H1 (cell line): ENCODE measurements around the gene TFF1. TPM values are rescaled to one million over a fixed set of nuclear protein-coding genes. Genes with fewer than 3 reads are reported as not detected.

ENCODE experiments used
- CTCF ChIA-PET: fragments of 300-600 bp; sonication (Branson Sonifier 250); formaldehyde crosslinking; loops from one replicate; lab custom pipeline; 2021; ENCODE audit not compliant: partially characterized antibody; lab: Charles Lee
- POLR2A ChIA-PET: fragments of 300-600 bp; sonication (Branson Sonifier 250); formaldehyde crosslinking; loops from one replicate; lab custom pipeline; 2021; ENCODE audit warnings: inconsistent platforms; ENCODE audit not compliant: partially characterized antibody; lab: Charles Lee
- DNase-seq, 2 experiments: peaks; one replicate each; pipeline versions ENCODE4 v3.0.0 to v3.0.0-alpha.2; 2010 to 2022; ENCODE audit warnings: low spot score in 2 of 2, low read depth in 1 of 2, mixed read lengths in 1 of 2
- FAIRE-seq: peaks from 2 replicates; lab custom pipeline; 2011; peaks lifted over from hg19 to GRCh38; lab: Jason Lieb, UNC
- H2AFZ ChIP-seq: 2 replicates; pipeline ENCODE4 v1.8.1; 2012; ENCODE audit warnings: low read length, inconsistent platforms
- H2AK5ac ChIP-seq: 2 replicates; pipeline ENCODE4 v1.6.1; 2013; ENCODE audit warnings: low read depth, low read length
- H2BK120ac ChIP-seq: replicated peaks from 2 replicates; pipeline ENCODE3; 2013; ENCODE audit warnings: low read depth, low read length, inconsistent platforms
- H2BK12ac ChIP-seq: 2 replicates; pipeline ENCODE4 v1.6.1; 2013; ENCODE audit warnings: low read depth, low read length
- H2BK15ac ChIP-seq: 2 replicates; pipeline ENCODE4 v1.6.1; 2013; ENCODE audit warnings: low read length
- H2BK20ac ChIP-seq: 2 replicates; pipeline ENCODE4 v1.6.1; 2013; ENCODE audit warnings: low read length
- H2BK5ac ChIP-seq: 2 replicates; pipeline ENCODE4 v1.6.1; 2013; ENCODE audit warnings: low read depth, low read length
- H3K14ac ChIP-seq: 2 replicates; pipeline ENCODE4 v1.6.1; 2013; ENCODE audit warnings: inconsistent platforms; ENCODE audit not compliant: insufficient read length
- H3K18ac ChIP-seq: 2 replicates; pipeline ENCODE4 v1.6.1; 2013; ENCODE audit warnings: low read length; ENCODE audit errors: extremely low read depth
- H3K23ac ChIP-seq: 2 replicates; pipeline ENCODE4 v1.6.1; 2013; ENCODE audit warnings: inconsistent platforms; ENCODE audit not compliant: insufficient read length
- H3K23me2 ChIP-seq: 2 replicates; pipeline ENCODE4 v1.6.1; 2013; ENCODE audit warnings: low read depth, low read length
- H3K27ac ChIP-seq: 2 replicates; pipeline ENCODE4 v1.6.1; 2011; ENCODE audit warnings: low read depth, low read length, inconsistent platforms
- H3K27me3 ChIP-seq, 4 experiments: replicated peaks in 1 of 4; 1 replicate in 1 of 4; 2 replicates in 3 of 4; pipeline versions ENCODE4 v1.6.1 to v1.8.1; 2011 to 2013; ENCODE audit warnings: low read length in 3 of 4, mild to moderate bottlenecking in 3 of 4, inconsistent platforms in 2 of 4, mixed read lengths in 2 of 4, moderate library complexity in 1 of 4; ENCODE audit not compliant: control insufficient read depth in 3 of 4, insufficient read depth in 3 of 4; ENCODE audit errors: extremely low read depth in 1 of 4
- H3K36me3 ChIP-seq, 4 experiments: 2 replicates each; pipeline versions ENCODE4 v1.6.1 to v1.8.1; 2011 to 2013; ENCODE audit warnings: mild to moderate bottlenecking in 4 of 4, low read length in 3 of 4, moderate library complexity in 2 of 4, control low read depth in 1 of 4, inconsistent platforms in 1 of 4; ENCODE audit not compliant: insufficient read depth in 4 of 4, control insufficient read depth in 2 of 4
- H3K4ac ChIP-seq: replicated peaks from 2 replicates; pipeline ENCODE3; 2013; ENCODE audit warnings: low read length, low read depth, mixed read lengths, inconsistent platforms; ENCODE audit not compliant: insufficient read length
- H3K4me1 ChIP-seq, 4 experiments: replicated peaks in 1 of 4; 1 replicate in 1 of 4; 2 replicates in 3 of 4; pipeline versions ENCODE4 v1.6.1 to v1.8.1; 2011 to 2013; ENCODE audit warnings: low read length in 3 of 4, inconsistent platforms in 2 of 4, mixed read lengths in 1 of 4; ENCODE audit not compliant: insufficient read depth in 4 of 4, control insufficient read depth in 3 of 4
- H3K4me2 ChIP-seq, 2 experiments: 2 replicates each; pipeline versions ENCODE4 v1.6.1 to v1.8.1; 2011 to 2013; ENCODE audit warnings: low read depth in 2 of 2, low read length in 2 of 2, control low read depth in 1 of 2, inconsistent platforms in 1 of 2, mild to moderate bottlenecking in 1 of 2; ENCODE audit not compliant: insufficient read depth in 1 of 2
- H3K4me3 ChIP-seq, 4 experiments: fragments of 200-600, 300-600 bp in 1 of 4; sonication (generic), shearing (Covaris generic), sonication (Bioruptor Twin) in 1 of 4; 2 replicates each; pipeline versions ENCODE4 v1.5.1 to v1.8.1; 2011 to 2016; ENCODE audit warnings: low read length in 4 of 4, low read depth in 3 of 4, control low read depth in 2 of 4, inconsistent platforms in 2 of 4, mild to moderate bottlenecking in 2 of 4, mixed read lengths in 1 of 4, moderate library complexity in 1 of 4; ENCODE audit not compliant: insufficient read depth in 2 of 4; ENCODE audit errors: extremely low read depth in 1 of 4
- H3K56ac ChIP-seq: replicated peaks from 2 replicates; pipeline ENCODE3; 2013; ENCODE audit warnings: low read depth, mild to moderate bottlenecking, mixed read lengths, low read length, inconsistent platforms; ENCODE audit not compliant: insufficient read length
- H3K79me1 ChIP-seq: 2 replicates; pipeline ENCODE4 v1.6.1; 2013; ENCODE audit warnings: low read depth, low read length, control low read depth
- H3K79me2 ChIP-seq, 2 experiments: 2 replicates each; pipeline versions ENCODE4 v1.6.1 to v1.8.1; 2012 to 2013; ENCODE audit warnings: low read length in 2 of 2, mild to moderate bottlenecking in 2 of 2, inconsistent platforms in 1 of 2; ENCODE audit not compliant: insufficient read depth in 2 of 2, control insufficient read depth in 1 of 2
- H3K9ac ChIP-seq, 4 experiments: replicated peaks in 1 of 4; 1 replicate in 1 of 4; 2 replicates in 3 of 4; pipeline versions ENCODE4 v1.6.1 to v1.8.1; 2011 to 2013; ENCODE audit warnings: low read depth in 3 of 4, low read length in 3 of 4, control low read depth in 2 of 4, mild to moderate bottlenecking in 2 of 4, moderate library complexity in 2 of 4, inconsistent platforms in 1 of 4; ENCODE audit errors: extremely low read depth in 1 of 4
- H3K9me3 ChIP-seq, 2 experiments: 2 replicates each; pipeline versions ENCODE4 v1.6.1 to v1.8.1; 2012 to 2013; ENCODE audit warnings: mild to moderate bottlenecking in 2 of 2, moderate library complexity in 2 of 2, control low read depth in 1 of 2, inconsistent platforms in 1 of 2, low read depth in 1 of 2, low read length in 1 of 2, mixed read lengths in 1 of 2; ENCODE audit not compliant: insufficient read depth in 2 of 2
- H4K20me1 ChIP-seq, 2 experiments: replicated peaks in 1 of 2; 2 replicates each; pipeline versions ENCODE3 to v1.8.1; 2011 to 2013; ENCODE audit warnings: inconsistent platforms in 2 of 2, low read length in 2 of 2, mild to moderate bottlenecking in 1 of 2; ENCODE audit not compliant: insufficient read depth in 2 of 2, control insufficient read depth in 1 of 2
- H4K5ac ChIP-seq: 2 replicates; pipeline ENCODE4 v1.6.1; 2013; ENCODE audit warnings: low read length, low read depth, mixed read lengths, inconsistent platforms; ENCODE audit not compliant: insufficient read length
- H4K8ac ChIP-seq: 2 replicates; pipeline ENCODE4 v1.8.0; 2013; ENCODE audit warnings: mild to moderate bottlenecking, moderate library complexity, low read length, inconsistent platforms; ENCODE audit not compliant: insufficient read depth; ENCODE audit errors: extremely low read depth
- H4K91ac ChIP-seq: replicated peaks from 2 replicates; pipeline ENCODE3; 2013; ENCODE audit warnings: low read length, mixed read lengths, inconsistent platforms; ENCODE audit not compliant: insufficient read length
- ASH2L ChIP-seq: fragments of 200-600, 300-600 bp; sonication (generic); IDR thresholded peaks from one replicate; pipeline ENCODE4 v1.7.1; 2017; ENCODE audit warnings: low read length
- ATF2 ChIP-seq: IDR thresholded peaks from 2 replicates; pipeline ENCODE4 v1.6.1; 2012; ENCODE audit warnings: low read length, inconsistent platforms
- ATF3 ChIP-seq: IDR thresholded peaks from 2 replicates; pipeline ENCODE4 v1.6.1; 2011; ENCODE audit warnings: low read depth, mild to moderate bottlenecking, low read length; ENCODE audit not compliant: insufficient read depth
- BACH1 ChIP-seq: IDR thresholded peaks from 2 replicates; pipeline ENCODE4 v1.6.1; 2012; ENCODE audit warnings: low read length, improper control_type of control experiment
- CHD1 ChIP-seq: IDR thresholded peaks from 2 replicates; pipeline ENCODE4 v1.6.1; 2012; ENCODE audit warnings: low read depth, low read length, improper control_type of control experiment
- CHD2 ChIP-seq: IDR thresholded peaks from 2 replicates; pipeline ENCODE4 v1.6.1; 2012; ENCODE audit warnings: low read length, improper control_type of control experiment
- EP300 ChIP-seq, 2 experiments: IDR thresholded peaks; 1 replicate in 1 of 2; 2 replicates in 1 of 2; pipeline ENCODE4 v1.6.1; 2011 to 2012; ENCODE audit warnings: low read depth in 2 of 2, low read length in 2 of 2, mild to moderate bottlenecking in 2 of 2, borderline replicate concordance in 1 of 2, inconsistent platforms in 1 of 2, moderate library complexity in 1 of 2
- RFX5 ChIP-seq: IDR thresholded peaks from 2 replicates; pipeline ENCODE4 v1.6.1; 2011; ENCODE audit warnings: low read depth, low read length, improper control_type of control experiment, borderline replicate concordance
- SIRT6 ChIP-seq: IDR thresholded peaks from one replicate; pipeline ENCODE4 v1.7.1; 2012; ENCODE audit warnings: low read length, inconsistent platforms
- TAF1 ChIP-seq: IDR thresholded peaks from 2 replicates; pipeline ENCODE4 v1.6.1; 2011; ENCODE audit warnings: mild to moderate bottlenecking, low read depth, low read length
- TBP ChIP-seq: IDR thresholded peaks from 2 replicates; pipeline ENCODE4 v1.6.1; 2011; ENCODE audit warnings: low read depth, low read length, improper control_type of control experiment
- WGBS, 2 experiments: shearing (Covaris generic) in 1 of 2; methylation state at CpG; one replicate each; pipeline versions ENCODE4 v1.1.6 to v1.1.7; 2013 to 2015; ENCODE audit warnings: low lambda C conversion rate in 2 of 2, mixed read lengths in 2 of 2, inconsistent platforms in 1 of 2, low coverage in 1 of 2, missing lambda C conversion rate in 1 of 2; ENCODE audit not compliant: insufficient replicate concordance in 2 of 2, insufficient coverage in 1 of 2, insufficient read length in 1 of 2; ENCODE audit errors: extremely low coverage in 1 of 2, missing lambda C conversion rate in 1 of 2; 5-methylcytosine and 5-hydroxymethylcytosine counted together
- polyA plus RNA-seq, 7 experiments: library from polyadenylated mRNA; depleted of rRNA in 3 of 7; stranded (reverse) in 5 of 7; unstranded in 2 of 7; fragments of >200 nt in 5 of 7; fragments of 200-250 nt in 2 of 7; gene quantifications; 1 replicate in 5 of 7; 2 replicates in 1 of 7; 4 replicates in 1 of 7; pipeline versions ENCODE4 v1.2.1 to v1.2.3, GENCODE V29; 2011 to 2013; ENCODE audit warnings: missing spikeins in 2 of 7, mixed read lengths in 2 of 7
- total RNA-seq: library from RNA; stranded (reverse); fragmentation: NEBNext Ultra II Directional; extraction: Animal tissue kit (Norgen Biotek cat#: 25700); gene quantifications from 2 replicates; pipeline ENCODE4 v1.2.1, GENCODE V29; 2021

TFF1 gene
- total and polyA plus RNA-seq, 2 of the 8 experiments (the other 6 are each of a cell fraction or from before 2014, with no cell fraction given): not detected

GRCh38 chr21:42386034-42386591 lies 19.8 kb upstream of the TFF1 start:
- Histone ChIP-seq H2BK12ac (no peak overlapping the region), H4K5ac (no peak overlapping the region), H3K4me1 (peaks cover 0 to 12% (median 9%) of the 10 kb centered on the region in 4 experiments; a peak in 3 of 7 replicates), H3K9me3 (peaks cover 0 to 4% of the 10 kb centered on the region in 2 experiments; a peak in 1 of 4 replicates), H3K23ac (no peak overlapping the region), H2AFZ (no peak overlapping the region), H3K79me1 (no peaks in the 10 kb centered on the region), H3K18ac (no peak overlapping the region), H3K4ac (no peak overlapping the region), H3K9ac (no peak overlapping the region), H3K4me3 (no peak overlapping the region), H3K79me2 (no peaks in the 10 kb centered on the region), H3K14ac (no peak overlapping the region), H3K27ac (no peak overlapping the region), H3K23me2 (no peaks in the 10 kb centered on the region), H4K20me1 (peaks cover 0 to 3% of the 10 kb centered on the region in 2 experiments), H2BK120ac (no peak overlapping the region), H2BK15ac (no peak overlapping the region), H4K8ac (no peak overlapping the region), H2BK5ac (no peak overlapping the region), H2AK5ac (no peak overlapping the region), H2BK20ac (no peak overlapping the region), H3K4me2 (no peak overlapping the region), H3K36me3 (no peaks in the 10 kb centered on the region), H4K91ac (no peak overlapping the region), H3K56ac (no peak overlapping the region), H3K27me3 (0 out of 7 replicates have a peak, but pooled peaks cover 0 to 2% (median 0%) of the 10 kb centered on the region in 4 experiments)
- POLR2A ChIA-PET: no interaction called here
- FAIRE-seq (no peak), DNase-seq (no peak)
- WGBS, 2 experiments: 93% methylated on average over 11 of the region's 11 CpGs; no CpG with 5 or more reads in 1 of the 2 experiments
- CTCF ChIA-PET: interaction anchor here (1.3 kb wide), 1 partner anchor 13 kb away, joined by 3 read pairs; no protein-coding TSS in a partner anchor
- TF ChIP-seq CHD2 (no peak), ATF2 (no peak), EP300 (IDR thresholded peaks at IDR 0.05; ENCODE audit: borderline replicate concordance in 1 of 2, low read depth in 2 of 2, low read length in 2 of 2) (no peak), TAF1 (no peak), RFX5 (no peak), SIRT6 (no peak), CHD1 (no peak), ASH2L (no peak), TBP (no peak), BACH1 (no peak), ATF3 (no peak)
